DLD1 (cell line): ENCODE measurements around the gene MELTF.

ENCODE experiments used
- in situ Hi-C: cut with HindIII; loops from 2 replicates; pipeline ENCODE4 v1.10.0; 2017; ENCODE audit warnings: low sequenced_read_pairs

The MELTF gene

GRCh38 chr3:197011780-197012539 is 17.7 kb downstream of the MELTF start:
- in situ Hi-C loops: no loop called here

GRCh38 chr3:197010556-197011351 is 18.9 kb downstream of the MELTF start:
- in situ Hi-C loops: no loop called here

GRCh38 chr3:197009532-197010019 is 20.0 kb downstream of the MELTF start:
- in situ Hi-C loops: no loop called here

GRCh38 chr3:197008436-197009209 is 21.0 kb downstream of the MELTF start:
- in situ Hi-C loops: no loop called here

GRCh38 chr3:197007953-197008352 is 21.7 kb downstream of the MELTF start:
- in situ Hi-C loops: no loop called here

GRCh38 chr3:197007296-197007940 is 22.2 kb downstream of the MELTF start:
- in situ Hi-C loops: no loop called here

GRCh38 chr3:197006860-197007259 is 22.8 kb downstream of the MELTF start:
- in situ Hi-C loops: no loop called here

- in situ Hi-C loops: no loop called here
These were observed 23.2 kb downstream of the MELTF start for GRCh38 chr3:197006446-197006845.

- in situ Hi-C loops: no loop called here
These were observed 25.9 kb downstream of the MELTF start for GRCh38 chr3:197003461-197004385.

GRCh38 chr3:197002701-197003454 is 26.7 kb downstream of the MELTF start:
- in situ Hi-C loops: no loop called here

- in situ Hi-C loops: no loop called here
These were observed 27.5 kb downstream of the MELTF start for GRCh38 chr3:197001972-197002700.

GRCh38 chr3:197001106-197001971 is 28.3 kb downstream of the MELTF start:
- in situ Hi-C loops: no loop called here

GRCh38 chr3:197000211-197000610 is 29.4 kb downstream of the MELTF start:
- in situ Hi-C loops: no loop called here

- in situ Hi-C loops: loop anchor here (10.0 kb wide), 1 partner anchor 516 kb away; no protein-coding TSS in a partner anchor
These were observed 30.5 kb downstream of the MELTF start for GRCh38 chr3:196998966-196999760.

- in situ Hi-C loops: loop anchor here (10.0 kb wide), 1 partner anchor 517 kb away; no protein-coding TSS in a partner anchor
These were observed 32.3 kb downstream of the MELTF start for GRCh38 chr3:196997311-196997710.
